DOHH2 (cell line): ENCODE results near the gene APOBEC4.
"Not testable (repeated sequence)": the region's sequence is repeated elsewhere in the genome, so short reads cannot be mapped to it uniquely, and the experiment has no call there.

Experiments used
- EZH2phosphoT487 ChIP-seq: fragments of 200-600 bp; sonication (generic); IDR thresholded peaks from 2 replicates; pipeline ENCODE4 v1.6.1; 2017; ENCODE audit warnings: borderline replicate concordance, mild to moderate bottlenecking, antibody characterized with exemption, low read length, moderate library complexity, mixed read lengths
- TF ChIP-seq, protein P1 (sequence below): fragments of 200-600 bp; sonication (generic); IDR thresholded peaks from one replicate; pipeline ENCODE4 v1.5.1; 2014; ENCODE audit warnings: antibody characterized with exemption, mild to moderate bottlenecking, low read depth, low read length; ENCODE audit not compliant: poor library complexity, severe bottlenecking

- TF ChIP-seq, protein P1, sequence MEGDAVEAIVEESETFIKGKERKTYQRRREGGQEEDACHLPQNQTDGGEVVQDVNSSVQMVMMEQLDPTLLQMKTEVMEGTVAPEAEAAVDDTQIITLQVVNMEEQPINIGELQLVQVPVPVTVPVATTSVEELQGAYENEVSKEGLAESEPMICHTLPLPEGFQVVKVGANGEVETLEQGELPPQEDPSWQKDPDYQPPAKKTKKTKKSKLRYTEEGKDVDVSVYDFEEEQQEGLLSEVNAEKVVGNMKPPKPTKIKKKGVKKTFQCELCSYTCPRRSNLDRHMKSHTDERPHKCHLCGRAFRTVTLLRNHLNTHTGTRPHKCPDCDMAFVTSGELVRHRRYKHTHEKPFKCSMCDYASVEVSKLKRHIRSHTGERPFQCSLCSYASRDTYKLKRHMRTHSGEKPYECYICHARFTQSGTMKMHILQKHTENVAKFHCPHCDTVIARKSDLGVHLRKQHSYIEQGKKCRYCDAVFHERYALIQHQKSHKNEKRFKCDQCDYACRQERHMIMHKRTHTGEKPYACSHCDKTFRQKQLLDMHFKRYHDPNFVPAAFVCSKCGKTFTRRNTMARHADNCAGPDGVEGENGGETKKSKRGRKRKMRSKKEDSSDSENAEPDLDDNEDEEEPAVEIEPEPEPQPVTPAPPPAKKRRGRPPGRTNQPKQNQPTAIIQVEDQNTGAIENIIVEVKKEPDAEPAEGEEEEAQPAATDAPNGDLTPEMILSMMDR: not testable (repeated sequence)
- TF ChIP-seq EZH2phosphoT487: not testable (repeated sequence)
These were observed 26.9 kb downstream of the APOBEC4 start for GRCh38 chr1:183626236-183626635.
